Panc1 (cell line): ENCODE data around the gene SDK2. TPM values are rescaled to one million over a fixed set of nuclear protein-coding genes. Genes with fewer than 3 reads are reported as not detected.

ENCODE experiments used
- ATAC-seq: fragments of 200-7000 bp; cut with Tn5 transposase; 2 replicates; pipeline ENCODE4 v1.9.1; 2020; ENCODE audit warnings: mild to moderate bottlenecking, moderate library complexity
- BruUV-seq: library from RNA; stranded (reverse); fragments of 400-500 nt; replicated peaks from 2 replicates; lab custom pipeline; 2021; lab: Mats Ljungman, UMichigan
- CTCF ChIA-PET: fragments of 300-600 bp; sonication (Branson Sonifier 250); formaldehyde crosslinking; loops from one replicate; lab custom pipeline; 2022; ENCODE audit warnings: antibody characterized with exemption; lab: Charles Lee
- POLR2A ChIA-PET: fragments of 300-600 bp; sonication (Branson Sonifier 250); formaldehyde crosslinking; loops from one replicate; lab custom pipeline; 2022; ENCODE audit warnings: antibody characterized with exemption; lab: Charles Lee
- DNase-seq: peaks from one replicate; pipeline ENCODE4 v3.0.0-alpha.2; 2010; ENCODE audit warnings: low read depth, low spot score
- H3K27ac ChIP-seq: 2 replicates; pipeline ENCODE4 v1.5.1; 2011; ENCODE audit warnings: mild to moderate bottlenecking, low read length, inconsistent platforms
- H3K27me3 ChIP-seq: fragments of 200-500 bp; sonication (Bioruptor generic); 2 replicates; pipeline ENCODE4 v1.6.0; 2014; ENCODE audit warnings: low read length, inconsistent platforms; ENCODE audit not compliant: control insufficient read depth, insufficient read depth
- H3K36me3 ChIP-seq: fragments of 200-500 bp; sonication (Bioruptor generic); 2 replicates; pipeline ENCODE4 v1.5.1; 2014; ENCODE audit warnings: inconsistent platforms, mild to moderate bottlenecking, low read length, moderate library complexity; ENCODE audit not compliant: control insufficient read depth, insufficient read depth
- H3K4me1 ChIP-seq: 2 replicates; pipeline ENCODE4 v1.5.1; 2011; ENCODE audit warnings: inconsistent platforms, mild to moderate bottlenecking, low read length, moderate library complexity; ENCODE audit not compliant: control insufficient read depth, insufficient read depth
- H3K4me3 ChIP-seq, 2 experiments: 2 replicates each; pipeline ENCODE4 v1.5.1; 2011 to 2012; ENCODE audit warnings: low read depth in 2 of 2, low read length in 2 of 2, mild to moderate bottlenecking in 2 of 2, inconsistent platforms in 1 of 2, moderate library complexity in 1 of 2
- H3K9me3 ChIP-seq: fragments of 200-500 bp; sonication (Bioruptor generic); 2 replicates; pipeline ENCODE4 v1.5.1; 2014; ENCODE audit warnings: low read depth, mild to moderate bottlenecking, inconsistent platforms, low read length, moderate library complexity; ENCODE audit not compliant: control insufficient read depth, insufficient read depth
- CTCF ChIP-seq: fragments of 450-650 bp; IDR thresholded peaks from 2 replicates; pipeline ENCODE4 v1.5.1; 2017; ENCODE audit warnings: mild to moderate bottlenecking
- POLR2AphosphoS5 ChIP-seq: IDR thresholded peaks from 2 replicates; pipeline ENCODE4 v1.6.1; 2012; ENCODE audit warnings: mild to moderate bottlenecking, low read depth, low read length, moderate library complexity
- SIN3A ChIP-seq: IDR thresholded peaks from 2 replicates; pipeline ENCODE4 v1.6.1; 2012; ENCODE audit warnings: low read depth, mild to moderate bottlenecking, low read length, moderate library complexity, borderline replicate concordance; ENCODE audit not compliant: insufficient read depth
- TCF7L2 ChIP-seq: IDR thresholded peaks from 2 replicates; pipeline ENCODE4 v1.6.1; 2011; ENCODE audit warnings: mild to moderate bottlenecking, low read depth, low read length, inconsistent platforms
- in situ Hi-C: cut with HindIII; loops from 2 replicates; pipeline ENCODE4 v1.10.0; 2016; ENCODE audit warnings: low sequenced_read_pairs, low pct_unique_long_range_greater_than_20kb
- intact Hi-C: fragments of 100-400 bp; cut with micrococcal nuclease; formaldehyde crosslinking; loops from one replicate; pipeline ENCODE4 v1.10.0; 2022; ENCODE audit not compliant: unreplicated experiment
- total RNA-seq: library from RNA; stranded (reverse); gene quantifications from one replicate; pipeline ENCODE4 v1.2.1, GENCODE V29; 2021; ENCODE audit not compliant: unreplicated experiment
- TF ChIP-seq, protein P1 (sequence below), 2 experiments: IDR thresholded peaks; 2 replicates each; pipeline ENCODE4 v1.6.1; 2011 to 2012; ENCODE audit warnings: low read depth in 2 of 2, control low read depth in 1 of 2, low read length in 1 of 2, mild to moderate bottlenecking in 1 of 2, moderate library complexity in 1 of 2; ENCODE audit not compliant: insufficient read depth in 1 of 2

SDK2 gene
- total RNA-seq, 1 experiment from 2014 or later = 0.41 TPM

DNA sequence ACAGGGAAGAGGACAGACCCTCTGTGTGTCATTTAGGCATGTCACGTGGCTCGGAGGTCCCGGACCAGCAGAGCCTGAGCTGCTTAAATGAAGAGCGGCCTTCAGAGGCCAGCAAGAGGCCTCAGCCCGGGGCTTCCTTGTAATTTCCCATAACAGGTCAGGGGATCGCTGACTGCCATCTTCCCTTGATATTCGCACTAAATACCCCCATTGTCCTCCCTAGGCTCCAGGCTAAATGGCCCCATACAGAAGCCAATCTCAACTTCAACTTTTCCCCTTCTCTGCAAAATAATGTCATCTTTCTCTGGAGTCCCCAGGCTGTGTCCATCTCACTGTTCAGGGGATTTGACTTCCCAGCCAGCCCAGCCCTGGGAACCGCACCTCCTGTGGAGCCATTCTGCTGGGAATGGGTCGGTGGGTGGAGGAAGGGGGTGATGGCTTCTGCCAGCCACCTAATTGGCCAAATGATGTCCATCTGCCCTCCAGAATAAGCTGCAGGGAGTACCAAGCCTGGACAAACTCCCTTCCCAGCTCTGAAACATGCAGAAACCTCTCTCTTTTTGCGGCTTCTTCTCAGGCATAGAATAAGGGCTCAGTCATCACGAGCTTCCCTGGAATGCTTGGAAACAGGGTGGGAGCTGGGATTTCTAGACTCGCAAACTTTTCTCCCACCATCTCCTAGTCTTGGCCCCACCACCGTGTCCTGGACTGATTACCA, 129.9 kb downstream of the SDK2 start:
- intact Hi-C loops = no loop called here
- ATAC-seq (no peak), DNase-seq (no peak)
- Histone ChIP-seq H3K9me3 (no peaks in the 10 kb centered on the region), H3K27ac (no peak overlapping the region), H3K4me1 (no peaks in the 10 kb centered on the region), H3K4me3 (no peak overlapping the region), H3K36me3 (no peaks in the 10 kb centered on the region), H3K27me3 (peaks cover 4% of the 10 kb centered on the region)
- TF ChIP-seq TCF7L2 = no peak
- TF ChIP-seq POLR2AphosphoS5 = no peak
- no peak for TF ChIP-seq CTCF
- CTCF ChIA-PET = no interaction called here
- BruUV-seq = no TSS peak
- POLR2A ChIA-PET = no interaction called here
- in situ Hi-C loops = no loop called here

GRCh38 chr17:73513426-73513825, 130.8 kb downstream of the SDK2 start:
- no peaks in the 10 kb centered on the region for H3K4me1 ChIP-seq
- H3K27me3 ChIP-seq = peaks cover 6% of the 10 kb centered on the region
- in situ Hi-C loops = no loop called here
- TF ChIP-seq SIN3A (no peak), POLR2AphosphoS5 (no peak), TCF7L2 (no peak), CTCF (no peak)
- TF ChIP-seq, protein P1, sequence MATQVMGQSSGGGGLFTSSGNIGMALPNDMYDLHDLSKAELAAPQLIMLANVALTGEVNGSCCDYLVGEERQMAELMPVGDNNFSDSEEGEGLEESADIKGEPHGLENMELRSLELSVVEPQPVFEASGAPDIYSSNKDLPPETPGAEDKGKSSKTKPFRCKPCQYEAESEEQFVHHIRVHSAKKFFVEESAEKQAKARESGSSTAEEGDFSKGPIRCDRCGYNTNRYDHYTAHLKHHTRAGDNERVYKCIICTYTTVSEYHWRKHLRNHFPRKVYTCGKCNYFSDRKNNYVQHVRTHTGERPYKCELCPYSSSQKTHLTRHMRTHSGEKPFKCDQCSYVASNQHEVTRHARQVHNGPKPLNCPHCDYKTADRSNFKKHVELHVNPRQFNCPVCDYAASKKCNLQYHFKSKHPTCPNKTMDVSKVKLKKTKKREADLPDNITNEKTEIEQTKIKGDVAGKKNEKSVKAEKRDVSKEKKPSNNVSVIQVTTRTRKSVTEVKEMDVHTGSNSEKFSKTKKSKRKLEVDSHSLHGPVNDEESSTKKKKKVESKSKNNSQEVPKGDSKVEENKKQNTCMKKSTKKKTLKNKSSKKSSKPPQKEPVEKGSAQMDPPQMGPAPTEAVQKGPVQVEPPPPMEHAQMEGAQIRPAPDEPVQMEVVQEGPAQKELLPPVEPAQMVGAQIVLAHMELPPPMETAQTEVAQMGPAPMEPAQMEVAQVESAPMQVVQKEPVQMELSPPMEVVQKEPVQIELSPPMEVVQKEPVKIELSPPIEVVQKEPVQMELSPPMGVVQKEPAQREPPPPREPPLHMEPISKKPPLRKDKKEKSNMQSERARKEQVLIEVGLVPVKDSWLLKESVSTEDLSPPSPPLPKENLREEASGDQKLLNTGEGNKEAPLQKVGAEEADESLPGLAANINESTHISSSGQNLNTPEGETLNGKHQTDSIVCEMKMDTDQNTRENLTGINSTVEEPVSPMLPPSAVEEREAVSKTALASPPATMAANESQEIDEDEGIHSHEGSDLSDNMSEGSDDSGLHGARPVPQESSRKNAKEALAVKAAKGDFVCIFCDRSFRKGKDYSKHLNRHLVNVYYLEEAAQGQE (IDR thresholded peaks at IDR 0.05; ENCODE audit: insufficient read depth in 1 of 2, low read depth in 2 of 2, low read length in 1 of 2) = no peak
- no peak overlapping the region for H3K27ac ChIP-seq
- H3K36me3 ChIP-seq = no peaks in the 10 kb centered on the region
- no peak for ATAC-seq
- ChIA-PET CTCF (no interaction called here), POLR2A (no interaction called here)
- H3K9me3 ChIP-seq = no peaks in the 10 kb centered on the region
- H3K4me3 ChIP-seq = no peak overlapping the region
- BruUV-seq = no TSS peak
- intact Hi-C loops = no loop called here
- no peak for DNase-seq
